IMR-90 (cell line): Measurements from ENCODE around the gene DPF1. TPM values are rescaled to one million over a fixed set of nuclear protein-coding genes. Genes with fewer than 3 reads are reported as not detected.

ENCODE experiments used
- ATAC-seq: fragments of 200-7000 bp; cut with Tn5 transposase; 2 replicates; pipeline ENCODE4 v1.9.1; 2020; ENCODE audit warnings: low read depth, mild to moderate bottlenecking, moderate library complexity
- BruUV-seq: library from RNA; stranded (reverse); fragments of 400-500 nt; replicated peaks from 2 replicates; lab custom pipeline; 2021; lab: Mats Ljungman, UMichigan
- CTCF ChIA-PET: fragments of 300-600 bp; formaldehyde crosslinking; extraction: SDS; loops from one replicate; lab custom pipeline; 2021; ENCODE audit warnings: antibody characterized with exemption; lab: Yijun Ruan, JAX
- POLR2A ChIA-PET: fragments of 300-600 bp; sonication (Branson Sonifier 250); formaldehyde crosslinking; loops from one replicate; lab custom pipeline; 2022; ENCODE audit warnings: antibody characterized with exemption; ENCODE audit not compliant: unreplicated experiment; lab: Charles Lee
- DNase-seq: peaks from one replicate; pipeline ENCODE4 v3.0.0; 2013
- H2AFZ ChIP-seq: replicated peaks from 2 replicates; pipeline ENCODE3; 2013; ENCODE audit warnings: low read length, mild to moderate bottlenecking; ENCODE audit not compliant: poor library complexity
- H2AK5ac ChIP-seq: 2 replicates; pipeline ENCODE4 v1.6.1; 2013; ENCODE audit warnings: low read depth, low read length, inconsistent platforms
- H2AK9ac ChIP-seq: replicated peaks from 2 replicates; pipeline ENCODE3; 2013; ENCODE audit warnings: mild to moderate bottlenecking, low read depth, low read length, moderate library complexity; ENCODE audit not compliant: poor library complexity
- H2BK120ac ChIP-seq: 2 replicates; pipeline ENCODE4 v1.6.1; 2013; ENCODE audit warnings: low read depth, low read length, inconsistent platforms
- H2BK15ac ChIP-seq: 3 replicates; pipeline ENCODE4 v1.6.1; 2013; ENCODE audit warnings: low read depth, low read length, inconsistent platforms
- H2BK20ac ChIP-seq: 2 replicates; pipeline ENCODE4 v1.6.1; 2013; ENCODE audit warnings: low read depth, mild to moderate bottlenecking, inconsistent platforms, low read length, moderate library complexity
- H2BK5ac ChIP-seq: 2 replicates; pipeline ENCODE4 v1.6.1; 2013; ENCODE audit warnings: mild to moderate bottlenecking, low read depth, low read length, inconsistent platforms; ENCODE audit not compliant: poor library complexity, severe bottlenecking
- H3K14ac ChIP-seq: replicated peaks from 2 replicates; pipeline ENCODE4 v1.6.1; 2013; ENCODE audit warnings: low read depth, low read length, inconsistent platforms
- H3K18ac ChIP-seq: 2 replicates; pipeline ENCODE4 v1.6.1; 2013; ENCODE audit warnings: low read depth, low read length, control low read depth
- H3K23ac ChIP-seq: 2 replicates; pipeline ENCODE4 v1.6.1; 2013; ENCODE audit warnings: low read depth, low read length, inconsistent platforms
- H3K27ac ChIP-seq: 2 replicates; pipeline ENCODE4 v1.5.1; 2013; ENCODE audit warnings: mild to moderate bottlenecking, control low read depth, low read length; ENCODE audit not compliant: insufficient read depth
- H3K27me3 ChIP-seq: 2 replicates; pipeline ENCODE4 v1.6.1; 2013; ENCODE audit warnings: low read length; ENCODE audit not compliant: control insufficient read depth, insufficient read depth
- H3K36me3 ChIP-seq: 2 replicates; pipeline ENCODE4 v1.6.1; 2013; ENCODE audit warnings: low read length, mixed read lengths; ENCODE audit not compliant: control insufficient read depth, insufficient read depth
- H3K4ac ChIP-seq: 2 replicates; pipeline ENCODE4 v1.6.1; 2013; ENCODE audit warnings: low read depth, low read length, inconsistent platforms
- H3K4me1 ChIP-seq: 2 replicates; pipeline ENCODE4 v1.6.1; 2013; ENCODE audit warnings: low read length, mixed read lengths; ENCODE audit not compliant: control insufficient read depth, insufficient read depth
- H3K4me2 ChIP-seq: 2 replicates; pipeline ENCODE4 v1.6.1; 2013; ENCODE audit warnings: low read depth, mild to moderate bottlenecking, control low read depth, low read length, moderate library complexity
- H3K4me3 ChIP-seq: 2 replicates; pipeline ENCODE4 v1.5.1; 2013; ENCODE audit warnings: low read depth, mild to moderate bottlenecking, control low read depth, low read length, moderate library complexity; ENCODE audit not compliant: insufficient read depth
- H3K56ac ChIP-seq: 2 replicates; pipeline ENCODE4 v1.6.1; 2013; ENCODE audit warnings: low read length, inconsistent platforms; ENCODE audit not compliant: insufficient read depth; ENCODE audit errors: extremely low read depth
- H3K79me1 ChIP-seq, 2 experiments: 2 replicates each; pipeline ENCODE4 v1.6.1; 2013; ENCODE audit warnings: low read length in 2 of 2, inconsistent platforms in 1 of 2, low read depth in 1 of 2
- H3K9ac ChIP-seq: 2 replicates; pipeline ENCODE4 v1.6.1; 2013; ENCODE audit warnings: low read depth, low read length, control low read depth
- H3K9me1 ChIP-seq: 2 replicates; pipeline ENCODE4 v1.6.1; 2013; ENCODE audit warnings: low read length, inconsistent platforms; ENCODE audit not compliant: insufficient read depth
- H3K9me3 ChIP-seq: 2 replicates; pipeline ENCODE4 v1.6.1; 2013; ENCODE audit warnings: low read length; ENCODE audit not compliant: control insufficient read depth, insufficient read depth
- H4K20me1 ChIP-seq: 2 replicates; pipeline ENCODE4 v1.6.1; 2013; ENCODE audit warnings: low read length, inconsistent platforms; ENCODE audit not compliant: insufficient read depth
- H4K5ac ChIP-seq: 2 replicates; pipeline ENCODE4 v1.6.1; 2013; ENCODE audit warnings: mild to moderate bottlenecking, low read depth, low read length, control low read depth
- H4K8ac ChIP-seq, 2 experiments: 2 replicates each; pipeline ENCODE4 v1.6.1; 2013; ENCODE audit warnings: low read depth in 2 of 2, low read length in 2 of 2, control low read depth in 1 of 2, inconsistent platforms in 1 of 2
- H4K91ac ChIP-seq: 2 replicates; pipeline ENCODE4 v1.6.1; 2013; ENCODE audit warnings: low read depth, low read length, inconsistent platforms; ENCODE audit not compliant: insufficient read depth
- BHLHE40 ChIP-seq: fragments of 150-350 bp; IDR thresholded peaks from 2 replicates; pipeline ENCODE4 v1.6.1; 2016; ENCODE audit warnings: mild to moderate bottlenecking, low read depth, low read length
- CEBPB ChIP-seq: IDR thresholded peaks from 2 replicates; pipeline ENCODE4 v1.6.1; 2012; ENCODE audit warnings: low read depth, low read length, improper control_type of control experiment
- CHD1 ChIP-seq: IDR thresholded peaks from 2 replicates; pipeline ENCODE4 v1.6.1; 2012; ENCODE audit warnings: low read depth, low read length, improper control_type of control experiment
- FOS ChIP-seq: fragments of 150-350 bp; IDR thresholded peaks from 2 replicates; pipeline ENCODE4 v1.6.1; 2016; ENCODE audit warnings: low read depth, low read length
- MAFK ChIP-seq: IDR thresholded peaks from 2 replicates; pipeline ENCODE4 v1.6.1; 2012; ENCODE audit warnings: low read depth, low read length, improper control_type of control experiment
- MAZ ChIP-seq: IDR thresholded peaks from 2 replicates; pipeline ENCODE4 v1.6.1; 2012; ENCODE audit warnings: low read depth, mild to moderate bottlenecking, low read length, improper control_type of control experiment, moderate library complexity, borderline replicate concordance
- MXI1 ChIP-seq: IDR thresholded peaks from 2 replicates; pipeline ENCODE4 v1.6.1; 2012; ENCODE audit warnings: low read depth, mild to moderate bottlenecking, low read length, moderate library complexity, borderline replicate concordance
- NFE2L2 ChIP-seq: fragments of 150-350 bp; IDR thresholded peaks from 2 replicates; pipeline ENCODE4 v1.6.1; 2016; ENCODE audit warnings: low read depth, mild to moderate bottlenecking, low read length
- POLR2A ChIP-seq: IDR thresholded peaks from 2 replicates; pipeline ENCODE4 v1.6.1; 2012; ENCODE audit warnings: mild to moderate bottlenecking, low read depth, low read length
- RAD21 ChIP-seq: IDR thresholded peaks from 2 replicates; pipeline ENCODE4 v1.6.1; 2012; ENCODE audit warnings: low read length, improper control_type of control experiment
- RCOR1 ChIP-seq: IDR thresholded peaks from 2 replicates; pipeline ENCODE4 v1.6.1; 2012; ENCODE audit warnings: mild to moderate bottlenecking, low read length, improper control_type of control experiment; ENCODE audit not compliant: insufficient replicate concordance
- RFX5 ChIP-seq: IDR thresholded peaks from 2 replicates; pipeline ENCODE4 v1.8.0; 2012; ENCODE audit warnings: low read depth, mild to moderate bottlenecking, low read length, moderate library complexity
- SMC3 ChIP-seq: fragments of 150-350 bp; IDR thresholded peaks from 2 replicates; pipeline ENCODE4 v1.6.1; 2016; ENCODE audit warnings: low read depth, mild to moderate bottlenecking, antibody characterized with exemption, low read length, moderate library complexity
- WGBS, 2 experiments: methylation state at CpG; one replicate each; pipeline versions ENCODE4 v1.1.5 to v1.1.7; 2013; ENCODE audit warnings: missing lambda C conversion rate in 2 of 2; ENCODE audit not compliant: insufficient read length in 1 of 2; ENCODE audit errors: extremely low coverage in 2 of 2; 5-methylcytosine and 5-hydroxymethylcytosine counted together
- dilution Hi-C: fragments of 300-500 bp; cut with HindIII; formaldehyde crosslinking; loops from one replicate; pipeline ENCODE4 v1.14.3; 2018; ENCODE audit warnings: low sequenced_read_pairs; ENCODE audit not compliant: unreplicated experiment
- in situ Hi-C: fragments of 300-500 bp; cut with MboI; formaldehyde crosslinking; loops from 3 replicates; pipeline ENCODE4 v1.14.3; 2019; ENCODE audit warnings: low sequenced_read_pairs, inconsistent platforms, mixed read lengths
- intact Hi-C: fragments of 100-400 bp; cut with micrococcal nuclease; formaldehyde crosslinking; loops from 2 replicates; pipeline ENCODE4 v1.10.0; 2022
- polyA plus RNA-seq, 3 experiments: library from polyadenylated mRNA; depleted of rRNA; stranded (reverse); fragments of >200 nt; gene quantifications; 2 replicates each; pipeline ENCODE4 v1.2.3, GENCODE V29; 2012; ENCODE audit warnings: low replicate concordance in 1 of 3
- total RNA-seq: library from RNA; depleted of rRNA; stranded (reverse); fragments of >200 nt; gene quantifications from 2 replicates; pipeline ENCODE4 v1.2.3, GENCODE V29; 2012
- TF ChIP-seq, protein P1 (sequence below): conservative IDR thresholded peaks from 2 replicates; pipeline ENCODE4 v1.5.1; 2012; ENCODE audit warnings: mild to moderate bottlenecking, low read depth, low read length, improper control_type of control experiment
- TF ChIP-seq, protein P2 (sequence below): fragments of 150-350 bp; IDR thresholded peaks from 2 replicates; pipeline ENCODE4 v1.6.1; 2017; ENCODE audit warnings: mild to moderate bottlenecking, antibody characterized with exemption, low read length, low read depth

DPF1 gene
- total and polyA plus RNA-seq, 2 of the 4 experiments (the other 2 are of a cell fraction) = 3.2 to 5.5 TPM

DNA sequence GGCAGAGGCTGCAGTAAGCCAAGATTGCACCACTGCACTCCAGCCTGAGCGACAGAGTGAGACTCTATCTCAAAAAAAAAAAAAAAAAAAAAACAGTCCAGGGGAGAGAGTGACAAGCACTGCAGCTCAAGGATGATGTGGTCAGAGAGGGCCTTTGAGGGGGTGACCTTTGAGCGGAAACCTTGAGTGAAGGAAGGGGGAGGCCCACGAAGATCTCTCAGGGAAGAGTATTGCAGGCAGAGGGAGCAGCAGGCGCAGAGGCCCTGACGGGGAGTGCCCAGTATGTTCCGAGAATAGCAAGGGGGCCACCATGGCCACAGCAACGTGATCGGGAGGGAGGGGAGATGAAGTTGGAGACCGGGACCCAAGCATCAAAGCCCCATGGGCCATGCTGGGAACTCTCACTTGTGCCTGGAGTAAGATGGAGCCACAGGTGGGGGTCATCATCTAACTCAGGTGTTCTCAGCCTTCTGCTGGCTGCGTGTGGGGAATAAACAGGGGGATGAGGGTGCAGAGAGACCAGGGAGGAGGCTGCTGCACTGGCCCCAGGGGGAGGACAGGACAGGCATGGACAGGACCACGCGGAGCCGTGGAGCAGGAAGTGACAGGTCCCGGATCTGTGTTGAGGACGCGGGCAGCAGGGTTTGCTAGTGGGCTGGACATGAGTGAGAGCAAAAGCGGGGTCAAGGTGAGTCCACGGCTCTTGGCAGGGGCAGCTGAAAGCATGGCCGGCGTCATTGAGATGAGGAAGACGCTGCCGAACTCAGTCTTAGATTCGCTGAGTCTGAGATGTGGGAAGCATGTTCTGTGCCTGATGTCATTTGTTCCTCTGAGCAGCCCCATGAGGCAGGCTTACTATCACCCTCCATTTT lies 60.4 kb downstream of the DPF1 start (continued):
- no peak for TF ChIP-seq CHD1

DNA sequence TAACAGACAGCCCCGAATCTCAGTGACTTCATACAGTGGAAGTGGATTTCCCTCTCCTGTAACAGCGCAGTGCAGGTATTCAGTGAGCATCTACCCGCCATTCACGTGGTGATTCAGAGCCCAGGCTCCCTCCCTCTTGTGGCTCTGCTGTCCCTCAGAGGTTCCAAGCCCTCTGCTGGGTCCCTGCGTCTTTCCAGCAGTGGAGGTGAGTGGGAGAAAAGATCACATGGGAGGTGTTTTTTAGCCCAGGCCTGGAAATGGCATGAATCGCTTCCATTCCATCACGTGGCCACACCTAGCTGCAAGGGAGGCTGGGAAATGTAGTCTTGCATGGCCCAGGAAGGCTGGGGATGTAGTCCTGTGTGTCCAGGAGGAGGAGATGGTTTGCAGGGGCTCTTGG lies 61.4 kb downstream of the DPF1 start:
- H2BK15ac ChIP-seq = no peak overlapping the region
- H2AK9ac ChIP-seq = no peak overlapping the region
- dilution Hi-C loops (no loop called here), in situ Hi-C loops (no loop called here), intact Hi-C loops (no loop called here)
- H2AK5ac ChIP-seq = no peak overlapping the region
- H3K56ac ChIP-seq = no peak overlapping the region
- 100% methylated on average over 3 of the region's 7 CpGs; no CpG with 5 or more reads in 1 of the 2 experiments for WGBS, 2 experiments
- H3K79me1 ChIP-seq = peaks cover 0 to 10% of the 10 kb centered on the region in 2 experiments; a peak in 1 of 4 replicates
- no peak overlapping the region for H3K4me3 ChIP-seq
- no peaks in the 10 kb centered on the region for H3K9me1 ChIP-seq
- no peak overlapping the region for H4K5ac ChIP-seq
- H3K4ac ChIP-seq = no peak overlapping the region
- H3K27ac ChIP-seq = no peak overlapping the region
- H4K20me1 ChIP-seq = no peaks in the 10 kb centered on the region
- peaks cover 40% of the 10 kb centered on the region for H3K36me3 ChIP-seq
- H4K8ac ChIP-seq = no peak overlapping the region
- POLR2A ChIA-PET = no interaction called here
- no peak overlapping the region for H2BK20ac ChIP-seq
- DNase-seq (no peak), ATAC-seq (no peak)
- H3K9me3 ChIP-seq = peaks cover 6% of the 10 kb centered on the region; the same call in 1 of the 2 replicates
- CTCF ChIA-PET = no interaction called here
- H2BK120ac ChIP-seq = no peak overlapping the region
- H3K18ac ChIP-seq = no peak overlapping the region
- no peak overlapping the region for H4K91ac ChIP-seq
- no peak overlapping the region for H3K4me2 ChIP-seq
- no peak overlapping the region for H3K23ac ChIP-seq
- no peak overlapping the region for H3K9ac ChIP-seq
- no TSS peak for BruUV-seq
- H3K4me1 ChIP-seq = no peaks in the 10 kb centered on the region
- H2AFZ ChIP-seq = no peak overlapping the region
- H3K27me3 ChIP-seq = no peaks in the 10 kb centered on the region
- H2BK5ac ChIP-seq = no peak overlapping the region
- H3K14ac ChIP-seq = no peak overlapping the region
- TF ChIP-seq RCOR1 (no peak), RFX5 (no peak), RAD21 (no peak), SMC3 (no peak), BHLHE40 (no peak), FOS (no peak), CHD1 (no peak), POLR2A (no peak), MAZ (no peak), MAFK (no peak), CEBPB (no peak), MXI1 (no peak), NFE2L2 (no peak)
- TF ChIP-seq, protein P1, sequence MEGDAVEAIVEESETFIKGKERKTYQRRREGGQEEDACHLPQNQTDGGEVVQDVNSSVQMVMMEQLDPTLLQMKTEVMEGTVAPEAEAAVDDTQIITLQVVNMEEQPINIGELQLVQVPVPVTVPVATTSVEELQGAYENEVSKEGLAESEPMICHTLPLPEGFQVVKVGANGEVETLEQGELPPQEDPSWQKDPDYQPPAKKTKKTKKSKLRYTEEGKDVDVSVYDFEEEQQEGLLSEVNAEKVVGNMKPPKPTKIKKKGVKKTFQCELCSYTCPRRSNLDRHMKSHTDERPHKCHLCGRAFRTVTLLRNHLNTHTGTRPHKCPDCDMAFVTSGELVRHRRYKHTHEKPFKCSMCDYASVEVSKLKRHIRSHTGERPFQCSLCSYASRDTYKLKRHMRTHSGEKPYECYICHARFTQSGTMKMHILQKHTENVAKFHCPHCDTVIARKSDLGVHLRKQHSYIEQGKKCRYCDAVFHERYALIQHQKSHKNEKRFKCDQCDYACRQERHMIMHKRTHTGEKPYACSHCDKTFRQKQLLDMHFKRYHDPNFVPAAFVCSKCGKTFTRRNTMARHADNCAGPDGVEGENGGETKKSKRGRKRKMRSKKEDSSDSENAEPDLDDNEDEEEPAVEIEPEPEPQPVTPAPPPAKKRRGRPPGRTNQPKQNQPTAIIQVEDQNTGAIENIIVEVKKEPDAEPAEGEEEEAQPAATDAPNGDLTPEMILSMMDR = no peak
- TF ChIP-seq, protein P2, sequence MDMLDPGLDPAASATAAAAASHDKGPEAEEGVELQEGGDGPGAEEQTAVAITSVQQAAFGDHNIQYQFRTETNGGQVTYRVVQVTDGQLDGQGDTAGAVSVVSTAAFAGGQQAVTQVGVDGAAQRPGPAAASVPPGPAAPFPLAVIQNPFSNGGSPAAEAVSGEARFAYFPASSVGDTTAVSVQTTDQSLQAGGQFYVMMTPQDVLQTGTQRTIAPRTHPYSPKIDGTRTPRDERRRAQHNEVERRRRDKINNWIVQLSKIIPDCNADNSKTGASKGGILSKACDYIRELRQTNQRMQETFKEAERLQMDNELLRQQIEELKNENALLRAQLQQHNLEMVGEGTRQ = no peak
